ENCODE data around the gene SEPTIN5.
"Not testable (repeated sequence)": the region's sequence is repeated elsewhere in the genome, so short reads cannot be mapped to it uniquely, and the experiment has no call there.

The SEPTIN5 gene

GRCh38 chr22:19696504-19697276 lies 17.6 kb upstream of the SEPTIN5 start:
- no peaks in the 10 kb centered on the region for H4K20me1 ChIP-seq (ENCODE audit: low read depth, low read length)
- H3K36me3 ChIP-seq (ENCODE audit: low read length) = no peaks in the 10 kb centered on the region
- H3K27me3 ChIP-seq (ENCODE audit: low read length) = no peaks in the 10 kb centered on the region
- H3K9me2 ChIP-seq (replicated peaks; ENCODE audit: insufficient read depth, low read length) = no peaks in the 10 kb centered on the region
- H3K4me3 ChIP-seq (ENCODE audit: insufficient read depth, low read length, poor library complexity, severe bottlenecking) = no peak overlapping the region
- H3F3A ChIP-seq (ENCODE audit: insufficient read depth) = no peaks in the 10 kb centered on the region
- no peak for TF ChIP-seq CTCF (IDR thresholded peaks at IDR 0.05; ENCODE audit: insufficient read depth, low read length, poor library complexity, severe bottlenecking)
- no peak for TF ChIP-seq EZH2phosphoT487 (conservative IDR thresholded peaks at IDR 0.05; ENCODE audit: low read length)
- H3K4me2 ChIP-seq (ENCODE audit: low read depth, low read length, poor library complexity, severe bottlenecking) = no peak overlapping the region
- H3K9me3 ChIP-seq (ENCODE audit: insufficient read depth, low read length) = no peaks in the 10 kb centered on the region
- H2AFZ ChIP-seq (ENCODE audit: low read depth, low read length, severe bottlenecking) = no peak overlapping the region
- H3K9ac ChIP-seq (ENCODE audit: low read length) = no peak overlapping the region
- no peak overlapping the region for H3K27ac ChIP-seq (ENCODE audit: low read depth, low read length)
- no peaks in the 10 kb centered on the region for H3K79me2 ChIP-seq (ENCODE audit: insufficient read depth, low read length)

GRCh38 chr22:19697871-19698270 lies 16.4 kb upstream of the SEPTIN5 start:
- H3K4me3 ChIP-seq (ENCODE audit: insufficient read depth, low read length, poor library complexity, severe bottlenecking); H3K9ac ChIP-seq (ENCODE audit: low read length); H3K27me3 ChIP-seq (ENCODE audit: low read length); H2AFZ ChIP-seq (ENCODE audit: low read depth, low read length, severe bottlenecking); H3F3A ChIP-seq (ENCODE audit: insufficient read depth); H3K27ac ChIP-seq (ENCODE audit: low read depth, low read length); H3K36me3 ChIP-seq (ENCODE audit: low read length); H4K20me1 ChIP-seq (ENCODE audit: low read depth, low read length); H3K79me2 ChIP-seq (ENCODE audit: insufficient read depth, low read length); H3K4me2 ChIP-seq (ENCODE audit: low read depth, low read length, poor library complexity, severe bottlenecking); H3K9me3 ChIP-seq (ENCODE audit: insufficient read depth, low read length); H3K9me2 ChIP-seq (replicated peaks; ENCODE audit: insufficient read depth, low read length): not testable (repeated sequence)

GRCh38 chr22:19700790-19701419 lies 13.4 kb upstream of the SEPTIN5 start:
- Histone ChIP-seq H3K4me2 (ENCODE audit: low read depth, low read length, poor library complexity, severe bottlenecking) (no peak overlapping the region), H3K9me3 (ENCODE audit: insufficient read depth, low read length) (no peaks in the 10 kb centered on the region), H3K9ac (ENCODE audit: low read length) (no peak overlapping the region), H3F3A (ENCODE audit: insufficient read depth) (no peaks in the 10 kb centered on the region), H2AFZ (ENCODE audit: low read depth, low read length, severe bottlenecking) (no peak overlapping the region), H3K9me2 (replicated peaks; ENCODE audit: insufficient read depth, low read length) (no peaks in the 10 kb centered on the region), H3K4me3 (ENCODE audit: insufficient read depth, low read length, poor library complexity, severe bottlenecking) (no peak overlapping the region), H3K27ac (ENCODE audit: low read depth, low read length) (no peak overlapping the region), H3K36me3 (ENCODE audit: low read length) (no peaks in the 10 kb centered on the region), H4K20me1 (ENCODE audit: low read depth, low read length) (no peaks in the 10 kb centered on the region), H3K79me2 (ENCODE audit: insufficient read depth, low read length) (no peaks in the 10 kb centered on the region), H3K27me3 (ENCODE audit: low read length) (no peaks in the 10 kb centered on the region)
- no peak for TF ChIP-seq CTCF (IDR thresholded peaks at IDR 0.05; ENCODE audit: insufficient read depth, low read length, poor library complexity, severe bottlenecking)
- TF ChIP-seq EZH2phosphoT487 (conservative IDR thresholded peaks at IDR 0.05; ENCODE audit: low read length) = no peak

All from SU-DHL-6 (cell line).